ENCODE measurements around the gene ADORA1. TPM values are rescaled to one million over a fixed set of nuclear protein-coding genes. Genes with fewer than 3 reads are reported as not detected.

ADORA1 gene
- total and polyA plus RNA-seq, 11 donors = 0.81 to 17.8 (median 9.5) TPM

DNA sequence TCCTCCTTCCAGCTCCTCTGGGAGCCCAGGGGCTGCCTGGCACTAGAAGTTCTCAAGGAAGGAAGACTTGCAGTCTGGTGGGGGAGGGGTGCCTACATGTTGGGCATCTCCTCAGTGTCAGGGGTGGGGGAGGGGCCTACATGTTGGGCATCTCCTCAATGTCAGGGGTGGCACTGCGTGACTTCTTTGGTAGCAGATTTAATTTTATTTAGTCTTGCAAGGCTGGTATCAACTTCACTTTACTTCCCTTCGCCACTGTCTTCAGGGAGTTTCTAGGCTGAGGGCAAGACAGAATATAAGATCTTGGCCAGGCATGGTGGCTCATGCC, 18.5 kb downstream of the ADORA1 start:
- H3K4me3 ChIP-seq = no peak overlapping the region
- H3K36me3 ChIP-seq = no peaks in the 10 kb centered on the region
- WGBS, 4 donors = 95 to 99% (median 97%) methylated on average over 2 of the region's 2 CpGs
- peak in 1 of 5 donors; percentile 15 for DNase-seq
- H3K27ac ChIP-seq = no peak overlapping the region
- H3K9me3 ChIP-seq = no peaks in the 10 kb centered on the region
- no peak for ATAC-seq
- intact Hi-C loops (cut with DNase I) = no loop called here
- no peaks in the 10 kb centered on the region for H3K27me3 ChIP-seq
- TF ChIP-seq POLR2A (IDR thresholded peaks at IDR 0.05) = no peak
- no peak for TF ChIP-seq CTCF (IDR thresholded peaks at IDR 0.05)
- peaks cover 0 to 9% (median under 1%) of the 10 kb centered on the region in 12 donors for H3K4me1 ChIP-seq

- TF ChIP-seq POLR2A (IDR thresholded peaks at IDR 0.05) (no peak), CTCF (IDR thresholded peaks at IDR 0.05) (no peak)
- no peaks in the 10 kb centered on the region for H3K27me3 ChIP-seq
- peaks cover 0 to 10% (median 1%) of the 10 kb centered on the region in 12 donors for H3K4me1 ChIP-seq
- ATAC-seq (no peak), DNase-seq (peak in 1 of 5 donors; percentile 12)
- H3K4me3 ChIP-seq = no peak overlapping the region
- 61 to 78% (median 76%) methylated on average over 7 of the region's 7 CpGs for WGBS, 4 donors
- H3K27ac ChIP-seq = no peak overlapping the region
- H3K9me3 ChIP-seq = no peaks in the 10 kb centered on the region
- no peaks in the 10 kb centered on the region for H3K36me3 ChIP-seq
- intact Hi-C loops (cut with DNase I) = no loop called here
Observed at GRCh38 chr1:203146537-203146936, 19.0 kb downstream of the ADORA1 start.

DNA sequence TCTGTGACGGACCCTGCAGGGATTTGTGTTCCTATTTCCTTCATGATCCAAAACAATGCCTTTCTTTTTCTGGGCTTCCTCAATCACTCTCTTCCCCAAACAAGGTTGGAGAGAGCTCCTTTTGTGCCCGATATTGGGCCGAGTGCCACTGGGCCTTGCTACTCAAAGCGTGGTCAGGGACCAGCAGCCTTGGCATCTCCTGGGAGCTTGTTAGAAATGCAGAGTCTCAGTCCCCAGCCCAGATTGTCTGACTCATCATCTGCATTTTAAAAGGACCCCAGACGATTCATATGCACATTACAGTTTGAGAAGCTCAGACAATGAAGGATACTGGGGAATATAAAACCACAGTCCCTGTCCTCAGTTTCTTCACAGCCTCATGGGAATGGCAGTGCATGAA, 19.9 kb downstream of the ADORA1 start:
- TF ChIP-seq POLR2A (IDR thresholded peaks at IDR 0.05) (no peak), CTCF (IDR thresholded peaks at IDR 0.05) (no peak)
- H3K4me3 ChIP-seq = no peak overlapping the region
- H3K9me3 ChIP-seq = no peaks in the 10 kb centered on the region
- DNase-seq = peak in 1 of 5 donors; percentile 1
- ATAC-seq = no peak
- 74 to 86% (median 84%) methylated on average over 5 of the region's 5 CpGs for WGBS, 4 donors
- no peak overlapping the region for H3K27ac ChIP-seq
- no peaks in the 10 kb centered on the region for H3K36me3 ChIP-seq
- intact Hi-C loops (cut with DNase I) = no loop called here
- H3K4me1 ChIP-seq = peaks cover 0 to 12% (median 1%) of the 10 kb centered on the region in 12 donors
- H3K27me3 ChIP-seq = no peaks in the 10 kb centered on the region

GRCh38 chr1:203148127-203148526, 20.6 kb downstream of the ADORA1 start:
- WGBS, 4 donors = 95 to 96% (median 96%) methylated on average over 5 of the region's 5 CpGs
- no peaks in the 10 kb centered on the region for H3K9me3 ChIP-seq
- H3K4me3 ChIP-seq = no peak overlapping the region
- H3K4me1 ChIP-seq = peaks cover 0 to 14% (median 2%) of the 10 kb centered on the region in 12 donors
- DNase-seq (peak in 1 of 5 donors; percentile 20), ATAC-seq (no peak)
- TF ChIP-seq POLR2A (IDR thresholded peaks at IDR 0.05) = no peak
- TF ChIP-seq CTCF (IDR thresholded peaks at IDR 0.05) = peak in 5 of 12 donors; percentile 6 to 34 (median 9)
- no peak overlapping the region for H3K27ac ChIP-seq
- no peaks in the 10 kb centered on the region for H3K27me3 ChIP-seq
- intact Hi-C loops (cut with DNase I) = no loop called here
- H3K36me3 ChIP-seq = no peaks in the 10 kb centered on the region

Data from heart left ventricle (tissue), 16 donors.